ENCODE measurements around the gene GPR35.

The GPR35 gene

DNA sequence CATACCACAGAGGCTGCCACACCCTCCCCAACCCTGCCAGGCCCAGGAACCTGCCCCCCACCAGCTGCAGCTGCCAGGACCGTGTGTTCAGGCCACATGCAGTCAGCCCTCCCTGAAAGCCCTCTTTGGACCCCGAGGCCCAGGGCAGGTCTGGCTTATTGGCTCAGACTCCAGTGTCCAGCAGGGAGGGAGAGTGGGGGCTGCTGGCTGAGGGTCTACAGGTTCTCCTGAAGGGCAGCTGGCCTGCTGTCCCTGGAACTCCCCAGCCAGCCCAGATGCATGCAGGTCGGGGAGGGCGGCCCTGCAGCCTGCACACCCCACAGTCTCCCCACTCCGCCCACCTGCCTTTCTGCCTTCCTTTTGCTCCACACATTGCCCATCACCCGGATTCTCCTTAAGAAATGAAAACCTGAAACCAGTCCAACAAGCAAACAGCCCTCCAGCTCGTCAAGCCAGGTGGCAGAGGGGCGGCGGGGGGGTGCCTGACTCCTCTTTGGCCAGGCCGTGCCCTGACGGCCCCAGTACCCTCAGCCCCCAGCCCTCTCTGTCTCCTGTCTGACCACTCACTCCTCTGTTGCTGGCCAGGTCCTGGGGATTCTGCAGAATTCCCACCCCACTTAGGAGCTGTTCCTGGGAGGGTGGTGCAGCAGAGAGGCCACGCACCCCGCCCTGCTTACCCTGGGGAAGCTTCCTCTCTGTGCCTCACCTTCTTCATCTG, 18.0 kb downstream of the GPR35 start:
- Histone ChIP-seq H3K4me3 (replicated peaks; ENCODE audit: low read depth, low read length) (no peak overlapping the region), H3K36me3 (ENCODE audit: control insufficient read depth, insufficient read depth, low read length) (no peaks in the 10 kb centered on the region), H3K27me3 (replicated peaks; ENCODE audit: control insufficient read depth, insufficient read depth, low read length) (no peaks in the 10 kb centered on the region)
- TF ChIP-seq, protein P1, sequence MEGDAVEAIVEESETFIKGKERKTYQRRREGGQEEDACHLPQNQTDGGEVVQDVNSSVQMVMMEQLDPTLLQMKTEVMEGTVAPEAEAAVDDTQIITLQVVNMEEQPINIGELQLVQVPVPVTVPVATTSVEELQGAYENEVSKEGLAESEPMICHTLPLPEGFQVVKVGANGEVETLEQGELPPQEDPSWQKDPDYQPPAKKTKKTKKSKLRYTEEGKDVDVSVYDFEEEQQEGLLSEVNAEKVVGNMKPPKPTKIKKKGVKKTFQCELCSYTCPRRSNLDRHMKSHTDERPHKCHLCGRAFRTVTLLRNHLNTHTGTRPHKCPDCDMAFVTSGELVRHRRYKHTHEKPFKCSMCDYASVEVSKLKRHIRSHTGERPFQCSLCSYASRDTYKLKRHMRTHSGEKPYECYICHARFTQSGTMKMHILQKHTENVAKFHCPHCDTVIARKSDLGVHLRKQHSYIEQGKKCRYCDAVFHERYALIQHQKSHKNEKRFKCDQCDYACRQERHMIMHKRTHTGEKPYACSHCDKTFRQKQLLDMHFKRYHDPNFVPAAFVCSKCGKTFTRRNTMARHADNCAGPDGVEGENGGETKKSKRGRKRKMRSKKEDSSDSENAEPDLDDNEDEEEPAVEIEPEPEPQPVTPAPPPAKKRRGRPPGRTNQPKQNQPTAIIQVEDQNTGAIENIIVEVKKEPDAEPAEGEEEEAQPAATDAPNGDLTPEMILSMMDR (IDR thresholded peaks at IDR 0.05; ENCODE audit: insufficient read depth, low read length, poor library complexity, severe bottlenecking), result no peak
- no peak for DNase-seq (ENCODE audit: extremely low read depth, insufficient read length)

DNA sequence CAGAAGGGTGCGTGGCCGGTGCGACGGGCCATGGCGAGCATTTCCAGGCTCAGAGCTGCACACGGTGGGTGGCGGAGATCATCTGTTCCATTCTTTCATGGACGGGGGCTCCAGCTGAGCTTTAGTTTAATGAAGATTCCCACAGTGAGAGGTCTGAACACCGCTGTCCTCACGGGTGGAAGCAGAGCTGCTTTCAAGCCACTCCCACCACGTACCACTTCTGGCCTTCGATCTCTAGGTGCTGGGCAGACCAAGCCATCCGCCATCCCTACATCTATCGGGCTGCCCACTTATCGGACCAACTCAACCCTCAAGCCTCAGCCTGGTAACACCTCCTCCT, 18.5 kb downstream of the GPR35 start:
- no peak for DNase-seq (ENCODE audit: extremely low read depth, insufficient read length)
- TF ChIP-seq, protein P1 (IDR thresholded peaks at IDR 0.05; ENCODE audit: insufficient read depth, low read length, poor library complexity, severe bottlenecking), result no peak
- no peaks in the 10 kb centered on the region for H3K36me3 ChIP-seq (ENCODE audit: control insufficient read depth, insufficient read depth, low read length)
- no peaks in the 10 kb centered on the region for H3K27me3 ChIP-seq (replicated peaks; ENCODE audit: control insufficient read depth, insufficient read depth, low read length)
- H3K4me3 ChIP-seq (replicated peaks; ENCODE audit: low read depth, low read length), result no peak overlapping the region

DNA sequence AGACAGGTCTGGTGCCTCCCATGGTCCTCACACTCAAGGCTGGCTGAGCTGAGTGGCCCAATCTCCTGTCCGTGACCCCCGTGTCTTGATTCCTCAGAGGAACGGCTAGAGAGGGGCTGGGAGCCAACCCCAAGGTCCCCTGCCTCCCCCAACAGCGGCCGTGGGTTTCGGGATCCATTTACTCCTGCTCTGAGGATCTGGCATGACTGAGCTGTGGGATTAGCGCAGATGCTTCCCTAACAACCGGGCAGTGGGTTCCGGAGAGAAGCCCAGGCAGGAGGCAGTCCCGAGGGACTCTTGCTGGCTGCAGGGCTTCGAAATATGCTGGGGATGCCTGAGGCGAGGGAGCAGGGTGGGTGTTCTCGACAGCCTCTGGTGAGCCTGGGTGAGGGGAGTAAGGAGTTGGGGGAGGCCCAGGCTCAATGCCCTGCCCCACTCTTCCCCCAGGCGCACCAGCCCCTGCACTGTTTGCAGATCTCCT, 18.9 kb downstream of the GPR35 start:
- TF ChIP-seq, protein P1 (IDR thresholded peaks at IDR 0.05; ENCODE audit: insufficient read depth, low read length, poor library complexity, severe bottlenecking), result no peak
- no peaks in the 10 kb centered on the region for H3K27me3 ChIP-seq (replicated peaks; ENCODE audit: control insufficient read depth, insufficient read depth, low read length)
- no peak for DNase-seq (ENCODE audit: extremely low read depth, insufficient read length)

DNA sequence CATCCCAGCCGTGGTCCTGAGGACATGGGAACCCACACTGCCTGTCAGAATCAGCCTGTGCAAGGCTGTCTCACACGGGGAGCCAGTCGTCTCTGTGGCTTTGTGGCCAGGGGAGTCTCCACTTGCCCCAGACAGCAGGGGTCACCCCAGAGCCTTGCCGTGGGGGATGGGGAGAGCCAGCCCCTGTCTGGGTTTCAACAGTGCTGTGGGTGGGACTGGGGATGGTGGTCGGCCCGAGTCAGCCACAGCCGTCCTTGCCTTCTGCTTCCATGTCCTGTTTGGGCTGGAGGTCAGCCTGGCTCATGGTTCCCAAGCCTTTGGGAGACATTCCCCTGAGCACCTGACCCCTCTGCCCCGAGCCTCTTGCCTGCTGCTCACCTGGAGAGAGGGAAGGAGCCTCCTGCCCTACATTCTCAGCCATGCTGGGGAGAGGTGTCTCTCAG, 19.6 kb downstream of the GPR35 start:
- Histone ChIP-seq H3K36me3 (ENCODE audit: control insufficient read depth, insufficient read depth, low read length) (no peaks in the 10 kb centered on the region), H3K4me3 (replicated peaks; ENCODE audit: low read depth, low read length) (no peak overlapping the region), H3K27me3 (replicated peaks; ENCODE audit: control insufficient read depth, insufficient read depth, low read length) (no peaks in the 10 kb centered on the region)
- TF ChIP-seq, protein P1 (IDR thresholded peaks at IDR 0.05; ENCODE audit: insufficient read depth, low read length, poor library complexity, severe bottlenecking), result no peak
- DNase-seq (ENCODE audit: extremely low read depth, insufficient read length), result no peak

More for the DNA sequence above, 18.9 kb downstream of the GPR35 start:
- H3K4me3 ChIP-seq (replicated peaks; ENCODE audit: low read depth, low read length), result no peak overlapping the region
- no peaks in the 10 kb centered on the region for H3K36me3 ChIP-seq (ENCODE audit: control insufficient read depth, insufficient read depth, low read length)

DNA sequence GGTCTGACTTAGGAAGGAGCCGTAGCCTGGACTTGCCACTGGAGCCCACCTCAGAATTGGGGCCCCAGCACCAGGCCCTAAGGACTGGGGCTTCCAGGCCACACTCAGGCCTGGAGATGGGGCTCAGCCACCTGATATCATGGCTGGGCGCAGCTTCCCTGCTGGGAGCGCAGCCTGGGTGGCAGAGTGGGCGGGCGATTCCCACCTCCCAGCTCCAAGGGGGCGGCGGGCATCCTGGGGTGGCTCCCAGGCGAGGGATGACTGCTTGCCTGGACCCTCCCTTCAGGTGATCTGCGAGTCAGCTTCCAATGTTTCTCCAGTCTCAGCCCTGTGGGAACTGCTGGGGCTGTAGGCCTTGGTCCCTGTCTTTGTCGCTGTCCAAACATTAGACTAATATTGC, 20.1 kb downstream of the GPR35 start:
- TF ChIP-seq, protein P1 (IDR thresholded peaks at IDR 0.05; ENCODE audit: insufficient read depth, low read length, poor library complexity, severe bottlenecking), result no peak
- H3K27me3 ChIP-seq (replicated peaks; ENCODE audit: control insufficient read depth, insufficient read depth, low read length), result no peaks in the 10 kb centered on the region
- no peak for DNase-seq (ENCODE audit: extremely low read depth, insufficient read length)
- H3K36me3 ChIP-seq (ENCODE audit: control insufficient read depth, insufficient read depth, low read length), result no peaks in the 10 kb centered on the region
- no peak overlapping the region for H3K4me3 ChIP-seq (replicated peaks; ENCODE audit: low read depth, low read length)
